Raji (cell line): ENCODE measurements around the gene C4orf50.

Experiments
- POLR2A ChIP-seq: IDR thresholded peaks from 2 replicates; pipeline ENCODE4 v1.6.1; 2011; ENCODE audit warnings: low read depth, low read length, control low read depth; ENCODE audit not compliant: insufficient read depth

Gene C4orf50

DNA sequence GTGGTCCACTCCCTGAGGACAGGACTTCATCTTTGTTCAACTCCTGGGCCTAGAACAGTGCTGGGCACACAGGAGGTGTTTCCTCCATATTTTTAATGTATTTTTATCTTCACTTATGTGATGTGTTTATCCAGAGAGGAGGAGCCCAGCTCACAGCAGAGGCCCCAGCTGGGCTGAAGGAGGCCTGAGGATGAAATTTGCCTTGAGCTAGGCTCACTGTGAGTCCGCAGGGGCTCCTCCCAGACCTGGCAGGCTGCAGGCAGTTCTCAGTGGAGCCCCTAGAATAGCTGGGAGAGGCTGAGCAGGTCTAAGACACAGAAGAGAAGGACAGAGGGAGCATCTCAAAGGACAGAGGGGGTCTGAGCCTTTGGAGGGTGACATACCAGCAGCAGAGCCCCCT, 26.8 kb downstream of the C4orf50 start:
- no peak for TF ChIP-seq POLR2A

DNA sequence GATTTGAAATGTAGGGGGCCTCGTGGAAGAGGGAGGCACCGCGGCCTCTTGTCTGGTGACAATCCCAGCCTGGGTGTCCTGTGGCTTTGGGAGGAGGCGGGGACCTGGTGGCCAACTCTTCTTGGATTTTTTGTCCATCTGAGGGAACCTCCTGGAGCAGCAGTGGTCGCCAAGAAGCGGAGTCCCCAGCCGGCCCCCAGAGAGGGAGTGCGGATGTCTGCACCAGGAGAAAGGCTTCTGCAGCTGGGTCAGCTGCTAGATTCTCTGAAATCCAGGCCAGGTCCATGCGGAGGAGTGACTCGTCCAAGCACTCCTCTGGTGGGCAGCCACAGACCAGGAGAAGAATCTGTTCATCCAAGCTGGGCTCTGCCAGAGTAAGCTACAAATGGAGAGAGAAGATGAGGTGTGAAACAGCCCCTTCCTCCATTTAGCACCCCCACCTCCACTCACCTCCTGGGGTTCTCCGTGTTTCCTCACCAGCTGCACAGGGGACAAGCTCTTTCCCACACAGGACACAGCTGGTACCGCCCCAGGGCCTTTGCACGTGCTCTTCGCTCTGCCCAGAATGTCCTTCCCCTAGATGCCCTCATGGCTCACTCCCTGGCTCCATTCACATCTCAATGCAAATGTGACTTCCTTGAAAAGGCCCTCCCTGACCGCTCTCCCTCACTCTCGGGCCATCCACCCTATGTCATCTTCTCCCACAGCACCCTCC, 27.6 kb downstream of the C4orf50 start:
- TF ChIP-seq POLR2A, result no peak

DNA sequence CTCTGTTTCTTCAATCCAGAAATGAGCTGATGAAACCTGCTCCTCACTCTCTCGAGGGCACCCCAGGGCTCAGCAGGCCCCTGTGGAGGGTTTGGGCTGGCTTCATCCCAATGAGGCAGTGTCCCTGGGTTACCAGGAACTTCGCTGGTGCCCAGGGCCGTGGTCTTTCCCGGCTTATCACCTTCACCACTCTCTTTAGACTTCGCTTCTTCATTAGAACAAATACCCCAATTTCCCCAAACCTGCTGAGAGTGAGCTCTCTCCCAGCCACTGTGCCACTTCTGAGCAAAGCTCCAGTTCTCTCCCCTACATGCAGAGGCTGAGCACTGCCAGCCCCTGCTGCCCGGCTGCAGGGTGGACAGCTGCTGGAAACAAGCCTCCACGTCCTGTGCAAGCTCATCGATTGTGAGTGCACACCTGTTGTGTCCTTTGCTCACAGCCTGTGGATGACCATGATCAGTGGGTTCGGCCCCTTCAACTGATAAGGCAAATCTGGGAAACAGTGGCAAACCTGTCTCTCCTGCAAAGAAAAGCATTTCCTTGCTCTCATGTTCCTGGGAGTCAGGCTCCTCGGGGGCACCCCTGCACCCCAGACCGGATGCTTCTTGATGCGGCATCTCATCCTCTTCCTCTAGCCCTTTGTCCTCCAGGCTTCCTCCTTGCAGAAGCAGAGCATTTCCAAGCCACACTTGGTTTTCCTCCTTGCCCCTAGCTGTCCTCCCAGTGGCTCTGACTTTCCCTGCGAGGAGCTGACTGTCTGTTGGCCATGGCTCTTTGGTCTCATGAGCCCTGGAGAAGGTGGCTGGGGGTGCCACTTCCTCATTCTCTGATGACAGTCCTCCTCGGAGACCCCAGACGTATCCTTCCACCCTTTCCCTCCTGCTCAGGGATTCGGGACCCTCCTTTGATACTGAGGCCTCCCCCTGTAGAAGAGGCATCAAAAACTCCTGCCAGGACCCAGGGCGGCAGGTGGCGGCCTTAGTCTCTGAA, 28.7 kb downstream of the C4orf50 start:
- TF ChIP-seq POLR2A, result no peak

DNA sequence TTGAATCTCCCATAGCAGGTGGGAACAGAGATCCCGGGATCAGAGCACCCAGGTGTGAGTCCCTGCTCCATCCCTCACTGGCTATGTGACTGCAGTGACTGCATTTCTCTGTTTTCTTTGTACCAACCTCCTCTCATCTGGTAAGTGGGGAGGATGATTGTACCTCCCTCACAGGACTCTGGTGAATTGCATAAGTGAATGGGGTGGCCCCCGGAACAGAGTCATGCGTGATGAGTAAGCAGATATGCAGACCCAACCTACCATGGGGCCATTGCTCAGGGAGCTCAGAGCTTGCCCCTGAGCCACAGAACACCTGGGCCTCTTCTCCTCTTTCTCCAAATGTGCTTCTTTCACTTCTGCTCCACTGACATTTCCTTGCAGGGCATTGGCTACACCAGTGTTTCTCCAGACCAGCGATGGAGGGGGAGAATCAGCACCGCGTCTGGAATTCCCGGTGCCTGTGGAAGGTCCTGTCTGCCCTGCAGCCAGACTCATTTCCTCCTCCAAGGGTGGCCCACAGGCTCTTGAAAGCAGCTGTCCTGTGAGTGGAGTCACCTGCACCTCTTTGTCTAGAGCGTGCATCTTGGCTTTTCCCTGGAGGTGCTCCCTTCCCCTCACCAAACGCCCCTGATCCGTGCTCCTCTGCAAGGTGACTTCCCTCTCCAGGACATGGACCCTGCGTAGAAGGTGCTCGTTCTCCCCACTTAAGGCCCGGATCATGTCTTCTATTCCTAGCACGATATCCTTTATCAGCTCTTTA, 30.0 kb downstream of the C4orf50 start:
- TF ChIP-seq POLR2A, result no peak

DNA sequence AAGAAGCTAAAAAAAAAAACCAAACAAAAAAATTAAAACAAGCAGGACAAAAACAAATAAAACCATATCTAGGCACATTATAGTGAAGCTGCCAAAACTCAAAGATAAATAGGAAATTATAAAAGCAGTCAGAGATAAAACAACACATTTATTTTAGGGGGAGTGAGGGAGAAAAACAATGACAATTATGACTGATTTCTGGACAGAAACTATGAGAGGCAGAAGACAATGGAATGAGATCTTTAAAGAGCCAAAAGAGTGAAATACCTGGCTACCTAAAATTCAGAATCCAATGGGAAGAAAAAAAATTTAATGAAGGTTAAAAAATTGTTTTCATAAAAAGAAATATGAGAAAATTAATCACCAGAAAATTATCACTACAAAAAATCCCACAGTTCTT, 33.4 kb downstream of the C4orf50 start:
- TF ChIP-seq POLR2A, result no peak

DNA sequence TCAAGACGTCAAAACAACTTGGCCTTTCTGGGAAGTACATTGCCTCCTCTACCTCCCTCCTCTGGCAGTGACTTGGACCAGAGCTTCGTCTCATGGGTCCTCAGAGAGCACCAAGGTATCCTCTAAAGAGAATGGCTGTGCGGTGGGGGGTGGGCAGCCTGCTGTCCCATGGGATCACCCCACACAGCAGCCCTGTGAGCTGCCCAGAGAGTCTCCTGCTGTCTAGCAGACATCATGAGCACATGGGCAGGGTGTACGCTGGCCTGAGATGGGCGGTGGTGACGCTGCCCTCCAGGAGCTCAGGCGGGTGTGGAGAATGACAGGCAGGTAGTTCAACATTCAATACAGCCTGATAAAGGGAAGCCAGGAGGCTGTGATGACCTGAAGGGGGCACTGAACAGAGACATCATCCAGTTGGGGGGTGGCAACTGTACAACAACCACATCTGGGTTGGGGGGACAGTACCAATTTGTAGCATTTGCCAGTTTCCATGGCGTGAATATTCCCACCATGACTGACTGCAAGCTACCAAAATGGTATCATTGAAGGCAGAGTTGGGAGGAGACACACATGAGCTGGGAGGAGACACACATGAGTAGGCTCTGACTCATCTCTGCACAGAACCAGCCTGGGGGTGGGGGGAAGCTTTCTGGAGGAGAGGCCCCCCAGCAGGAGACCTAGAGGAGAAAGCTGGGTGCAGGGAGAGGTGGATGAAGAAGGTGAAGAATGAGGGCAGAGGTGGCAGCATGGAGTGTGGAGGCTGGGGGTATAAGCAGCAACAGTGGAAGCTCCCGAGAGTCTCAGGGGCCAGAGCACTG, 35.9 kb downstream of the C4orf50 start:
- TF ChIP-seq POLR2A, result no peak

DNA sequence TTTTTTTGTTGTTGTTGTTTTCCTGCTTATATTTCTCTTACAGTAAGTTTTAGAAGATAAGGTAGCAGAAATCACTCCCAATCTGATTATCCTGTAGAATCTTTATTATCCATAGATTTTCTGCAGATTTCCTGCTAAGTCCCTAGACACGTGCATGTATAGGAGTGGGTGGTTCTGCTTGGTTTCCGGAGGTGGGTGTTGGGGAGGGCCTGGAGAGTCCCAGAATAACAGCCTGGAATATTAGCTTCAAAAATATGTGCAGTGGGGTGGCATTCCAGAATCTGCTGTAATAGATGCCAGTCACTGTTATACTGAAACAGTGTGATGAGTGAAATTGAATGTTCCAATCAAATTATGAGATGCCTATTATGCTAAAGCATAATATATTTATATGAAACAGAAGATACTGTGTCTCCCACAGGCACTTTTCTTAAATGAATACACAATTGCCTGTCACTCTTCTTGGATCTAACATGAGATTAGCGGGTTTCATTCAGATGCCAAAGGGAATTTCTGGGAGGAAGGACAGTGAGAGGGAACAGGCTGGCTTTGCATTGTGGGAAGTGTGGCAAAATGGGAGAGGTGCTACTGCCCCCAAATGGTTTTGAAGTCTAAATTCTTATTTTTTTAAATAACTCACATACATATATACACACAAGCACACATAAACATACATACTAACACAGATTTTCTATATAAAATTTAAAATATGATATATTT, 37.6 kb downstream of the C4orf50 start:
- no peak for TF ChIP-seq POLR2A

DNA sequence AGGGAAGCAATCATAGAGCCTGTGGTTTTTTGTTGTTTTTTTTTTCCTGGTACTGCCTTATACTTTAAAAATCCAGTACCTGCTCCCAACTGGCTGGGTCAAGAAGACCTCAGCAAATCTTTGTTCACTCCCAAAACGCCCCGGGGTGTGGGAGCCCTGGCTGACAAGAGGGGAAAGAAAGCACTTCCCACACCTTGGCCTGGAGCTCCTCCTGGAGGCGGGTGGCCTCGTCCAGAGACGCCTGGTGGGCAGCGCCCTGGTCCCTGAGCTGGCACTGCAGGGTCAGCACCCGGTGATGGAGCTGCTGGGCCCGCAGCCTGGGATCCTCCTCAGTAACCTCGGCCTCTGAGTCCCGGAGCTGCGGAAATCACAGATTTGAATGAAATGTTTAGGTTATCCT, 38.2 kb downstream of the C4orf50 start:
- no peak for TF ChIP-seq POLR2A

DNA sequence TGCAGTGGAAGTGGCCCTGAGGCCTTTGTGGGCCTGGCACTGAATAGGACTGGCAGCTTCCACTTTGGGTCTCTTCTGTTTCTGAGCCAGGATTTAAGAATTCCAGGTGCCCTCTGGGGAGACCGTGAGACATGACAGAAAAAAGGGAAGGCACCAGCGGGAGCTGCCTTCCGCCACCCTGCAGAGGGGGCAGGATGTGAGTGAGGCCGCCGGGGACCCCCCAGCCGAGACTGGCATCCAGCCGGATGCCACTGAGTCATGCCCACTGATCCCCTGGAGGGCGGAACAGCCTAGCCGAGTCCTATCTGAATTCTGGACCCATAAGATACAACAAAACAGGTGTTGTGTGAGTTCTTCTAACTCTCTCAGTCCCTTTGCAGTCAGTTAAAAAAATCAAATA, 41.3 kb downstream of the C4orf50 start:
- TF ChIP-seq POLR2A, result no peak

DNA sequence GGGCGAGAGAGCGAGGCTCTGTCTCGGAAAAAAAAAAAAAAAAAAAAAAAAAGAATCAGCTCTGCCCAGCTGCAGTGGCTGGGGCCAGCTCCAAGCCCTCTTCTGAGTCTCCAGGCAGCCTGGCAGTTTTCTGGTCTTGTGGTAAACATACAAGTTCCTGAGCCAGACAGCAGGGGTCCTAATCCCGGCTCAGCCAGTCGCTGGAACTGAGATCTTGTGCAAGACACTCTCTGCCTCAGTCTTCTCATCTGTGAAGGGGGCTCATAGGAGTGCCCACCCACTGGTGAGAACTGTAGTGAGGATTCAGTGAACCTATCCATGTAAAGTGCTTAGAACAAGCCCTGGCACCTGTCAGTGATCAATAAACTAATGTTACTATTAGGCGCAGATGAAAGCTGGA, 41.8 kb downstream of the C4orf50 start:
- no peak for TF ChIP-seq POLR2A

DNA sequence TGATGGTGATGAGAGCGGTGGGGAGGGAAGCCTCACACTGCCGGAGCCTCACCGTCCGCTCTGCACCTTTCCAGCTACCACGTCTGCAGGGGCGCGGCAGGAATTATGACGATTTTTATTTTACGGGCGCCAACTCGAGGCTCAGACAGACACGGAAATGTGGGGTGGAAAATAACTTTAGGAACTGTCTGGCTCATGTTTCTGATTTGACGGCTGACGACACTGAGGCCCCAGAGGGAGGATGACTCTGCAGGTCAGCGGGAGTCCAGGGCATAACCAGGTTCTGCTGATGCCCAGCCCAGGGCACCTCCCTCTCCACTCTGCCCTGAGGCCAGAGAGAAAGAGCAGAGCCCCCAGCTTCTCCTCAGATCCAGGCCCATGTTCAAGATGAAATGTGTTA, 43.9 kb downstream of the C4orf50 start:
- TF ChIP-seq POLR2A, result no peak

DNA sequence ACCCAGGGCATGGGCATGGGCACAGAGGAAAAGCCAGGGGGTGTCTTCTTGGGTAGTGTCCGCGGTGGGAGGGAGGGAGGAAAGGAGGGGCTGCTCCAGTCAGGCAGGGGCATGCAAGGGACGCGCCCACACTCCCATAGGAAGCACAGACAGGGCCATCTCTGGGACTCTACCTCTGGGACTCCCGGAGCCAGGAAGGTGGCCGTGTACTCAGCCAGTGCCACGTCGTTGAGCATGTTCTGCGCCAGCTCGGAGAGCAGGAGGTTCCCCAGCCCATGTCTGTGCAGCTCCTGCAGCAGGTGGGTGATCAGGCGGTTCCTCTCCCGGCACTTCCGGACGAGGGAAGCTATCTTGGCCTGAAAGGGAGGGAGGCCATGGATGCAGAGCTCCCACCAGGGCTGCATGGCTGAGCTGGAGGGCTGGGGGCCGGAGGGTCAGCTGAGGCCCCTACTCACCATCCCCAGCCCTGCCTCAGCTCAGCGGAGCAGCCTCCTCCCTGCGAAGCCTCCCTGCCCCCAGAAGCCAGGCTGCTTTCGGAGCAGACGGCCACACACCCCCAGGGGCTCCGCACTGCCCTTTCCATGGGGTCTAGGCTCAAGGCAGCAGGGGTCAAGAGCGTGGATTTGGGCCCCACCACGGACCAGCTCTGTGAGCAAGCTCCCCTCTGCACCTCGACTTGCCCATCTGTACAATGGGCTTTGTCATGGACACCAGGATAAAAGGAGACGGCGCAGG, 44.6 kb downstream of the C4orf50 start:
- no peak for TF ChIP-seq POLR2A

DNA sequence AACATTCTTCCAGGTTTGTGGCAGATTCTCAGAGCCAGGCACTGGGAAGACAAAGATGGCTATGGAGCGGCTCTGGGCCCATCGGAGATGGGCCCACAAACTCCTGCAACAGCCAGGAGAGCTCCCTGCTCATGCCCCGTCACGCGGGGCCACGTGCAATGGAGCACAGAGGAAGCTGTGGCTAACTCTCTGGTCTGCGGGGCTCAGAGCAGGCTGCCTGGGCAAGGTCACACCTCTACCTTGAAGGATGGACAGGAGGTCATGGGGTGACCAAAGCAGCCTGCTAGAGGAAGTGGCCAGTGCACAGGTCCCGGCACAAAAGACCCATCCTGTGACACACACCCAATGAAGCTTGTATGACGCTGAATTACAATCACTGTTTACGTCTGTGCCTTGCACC, 45.2 kb downstream of the C4orf50 start:
- TF ChIP-seq POLR2A, result no peak
